K562 (cell line): Measurements from ENCODE around the gene HLA-DOA.

Source experiments
- ADNP ChIP-seq: fragments of 200-800 bp; sonication (Bioruptor generic); IDR thresholded peaks from 2 replicates; pipeline ENCODE4 v1.6.1; 2016; ENCODE audit warnings: missing genetic modification characterization, missing compliant biosample characterization
- CCAR2 ChIP-seq: fragments of 200-400 bp; formaldehyde crosslinking; IDR thresholded peaks from 2 replicates; pipeline ENCODE4 v1.6.1; 2017; ENCODE audit warnings: mild to moderate bottlenecking, low read depth, low read length
- CTCF ChIP-seq, 3 experiments: IDR thresholded peaks in 2 of 3; conservative IDR thresholded peaks in 1 of 3; 2 replicates each; pipeline ENCODE4 v1.5.1; 2011 to 2012; ENCODE audit warnings: low read length in 3 of 3, mild to moderate bottlenecking in 3 of 3, control low read depth in 2 of 3, improper control_type of control experiment in 1 of 3, inconsistent platforms in 1 of 3, low read depth in 1 of 3, mixed read lengths in 1 of 3, moderate library complexity in 1 of 3; ENCODE audit not compliant: insufficient read depth in 2 of 3
- EP300 ChIP-seq: IDR thresholded peaks from 2 replicates; pipeline ENCODE4 v1.6.1; 2012; ENCODE audit warnings: low read length, improper control_type of control experiment
- GABPA ChIP-seq: fragments of 200-800 bp; sonication (Bioruptor generic); conservative IDR thresholded peaks from 2 replicates; pipeline ENCODE4 v1.6.1; 2016; ENCODE audit warnings: low read depth, missing genetic modification characterization, missing compliant biosample characterization
- RBM39 ChIP-seq: fragments of 200-400 bp; formaldehyde crosslinking; optimal IDR thresholded peaks from 2 replicates; pipeline ENCODE3; 2018; ENCODE audit warnings: low read depth, low read length
- RCOR1 ChIP-seq, 2 experiments: IDR thresholded peaks; 2 replicates each; pipeline ENCODE4 v1.6.1; 2012; ENCODE audit warnings: low read depth in 2 of 2, low read length in 2 of 2, borderline replicate concordance in 1 of 2, improper control_type of control experiment in 1 of 2
- RNF2 ChIP-seq: sonication (generic); IDR thresholded peaks from 2 replicates; pipeline ENCODE4 v1.6.1; 2016
- ZFP36 ChIP-seq: fragments of 150-350 bp; IDR thresholded peaks from 2 replicates; pipeline ENCODE4 v1.6.1; 2018; ENCODE audit warnings: low read length, low read depth; ENCODE audit not compliant: partially characterized antibody
- ZNF133 ChIP-seq: fragments of 250-450 bp; sonication (Bioruptor Pico); IDR thresholded peaks from 2 replicates; pipeline ENCODE4 v1.4.0; 2020; ENCODE audit warnings: mild to moderate bottlenecking
- TF ChIP-seq, protein P1 (sequence below), 2 experiments: fragments of 450-650 bp in 1 of 2; sonication (generic) in 1 of 2; formaldehyde crosslinking in 1 of 2; IDR thresholded peaks; 2 replicates each; pipeline versions ENCODE4 v1.7.1 to v1.9.0; 2016 to 2022; ENCODE audit warnings: inconsistent platforms in 1 of 2, mild to moderate bottlenecking in 1 of 2, missing genetic modification reagents in 1 of 2

DNA sequence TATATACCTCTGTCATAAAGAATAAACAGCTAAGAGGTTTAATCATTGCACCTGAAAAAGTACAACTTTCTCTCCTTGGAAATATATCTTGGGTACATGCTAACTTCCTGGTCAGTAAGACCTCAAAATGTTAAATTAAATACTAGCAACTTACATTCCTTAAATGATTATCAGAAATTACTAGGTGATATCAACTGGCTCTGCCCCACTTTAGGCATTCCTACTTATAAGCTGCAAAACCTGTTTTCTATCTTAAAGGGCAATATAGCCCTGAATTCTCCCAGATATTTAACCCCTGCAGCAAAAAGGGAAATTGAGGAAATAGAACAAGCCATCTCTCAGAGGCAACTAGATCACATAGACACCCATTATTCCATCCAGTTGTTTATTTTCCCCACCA is 43.2 kb upstream of the HLA-DOA start:
- TF ChIP-seq, protein P1, sequence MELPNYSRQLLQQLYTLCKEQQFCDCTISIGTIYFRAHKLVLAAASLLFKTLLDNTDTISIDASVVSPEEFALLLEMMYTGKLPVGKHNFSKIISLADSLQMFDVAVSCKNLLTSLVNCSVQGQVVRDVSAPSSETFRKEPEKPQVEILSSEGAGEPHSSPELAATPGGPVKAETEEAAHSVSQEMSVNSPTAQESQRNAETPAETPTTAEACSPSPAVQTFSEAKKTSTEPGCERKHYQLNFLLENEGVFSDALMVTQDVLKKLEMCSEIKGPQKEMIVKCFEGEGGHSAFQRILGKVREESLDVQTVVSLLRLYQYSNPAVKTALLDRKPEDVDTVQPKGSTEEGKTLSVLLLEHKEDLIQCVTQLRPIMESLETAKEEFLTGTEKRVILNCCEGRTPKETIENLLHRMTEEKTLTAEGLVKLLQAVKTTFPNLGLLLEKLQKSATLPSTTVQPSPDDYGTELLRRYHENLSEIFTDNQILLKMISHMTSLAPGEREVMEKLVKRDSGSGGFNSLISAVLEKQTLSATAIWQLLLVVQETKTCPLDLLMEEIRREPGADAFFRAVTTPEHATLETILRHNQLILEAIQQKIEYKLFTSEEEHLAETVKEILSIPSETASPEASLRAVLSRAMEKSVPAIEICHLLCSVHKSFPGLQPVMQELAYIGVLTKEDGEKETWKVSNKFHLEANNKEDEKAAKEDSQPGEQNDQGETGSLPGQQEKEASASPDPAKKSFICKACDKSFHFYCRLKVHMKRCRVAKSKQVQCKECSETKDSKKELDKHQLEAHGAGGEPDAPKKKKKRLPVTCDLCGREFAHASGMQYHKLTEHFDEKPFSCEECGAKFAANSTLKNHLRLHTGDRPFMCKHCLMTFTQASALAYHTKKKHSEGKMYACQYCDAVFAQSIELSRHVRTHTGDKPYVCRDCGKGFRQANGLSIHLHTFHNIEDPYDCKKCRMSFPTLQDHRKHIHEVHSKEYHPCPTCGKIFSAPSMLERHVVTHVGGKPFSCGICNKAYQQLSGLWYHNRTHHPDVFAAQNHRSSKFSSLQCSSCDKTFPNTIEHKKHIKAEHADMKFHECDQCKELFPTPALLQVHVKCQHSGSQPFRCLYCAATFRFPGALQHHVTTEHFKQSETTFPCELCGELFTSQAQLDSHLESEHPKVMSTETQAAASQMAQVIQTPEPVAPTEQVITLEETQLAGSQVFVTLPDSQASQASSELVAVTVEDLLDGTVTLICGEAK (IDR thresholded peaks at IDR 0.05) = no peak
- TF ChIP-seq, protein P1 (CRISPR knock-in tag; IDR thresholded peaks at IDR 0.05) = no peak
- TF ChIP-seq ZNF133 (CRISPR knock-in tag) = no peak
- TF ChIP-seq ZFP36 = no peak
- no peak for TF ChIP-seq RBM39
- no peak for TF ChIP-seq RCOR1 (IDR thresholded peaks at IDR 0.05; ENCODE audit: borderline replicate concordance in 1 of 2, low read depth in 2 of 2, low read length in 2 of 2)
- TF ChIP-seq RNF2 = no peak
- TF ChIP-seq CTCF (IDR thresholded peaks at IDR 0.05 in 2 of 3, conservative IDR thresholded peaks at IDR 0.05 in 1 of 3; ENCODE audit: insufficient read depth in 2 of 3, low read depth in 1 of 3, low read length in 3 of 3) = no peak
- no peak for TF ChIP-seq EP300
- no peak for TF ChIP-seq CCAR2
- TF ChIP-seq GABPA = no peak
- TF ChIP-seq ADNP (tag) = no peak
